ENCODE data around the gene KCNIP4. TPM values are rescaled to one million over a fixed set of nuclear protein-coding genes. Genes with fewer than 3 reads are reported as not detected.

The KCNIP4 gene
- total and polyA plus RNA-seq, 9 of the 15 experiments (the other 6 are each of a cell fraction or from before 2014, with no cell fraction given), result 0.25 to 0.41 TPM; not detected in 7

GRCh38 chr4:21664355-21664754, 284.2 kb downstream of the KCNIP4 start:
- BruUV-seq (replicated peaks), result no TSS peak

GRCh38 chr4:21656832-21657231, 291.7 kb downstream of the KCNIP4 start:
- Histone ChIP-seq H3K36me3 (ENCODE audit: control insufficient read depth, insufficient read depth, low read length) (no peaks in the 10 kb centered on the region), H3K79me2 (ENCODE audit: control insufficient read depth, insufficient read depth, low read length) (no peaks in the 10 kb centered on the region), H3K4me1 (replicated peaks in 1 of 2; ENCODE audit: control insufficient read depth in 2 of 2, insufficient read depth in 2 of 2, low read length in 2 of 2) (no peaks in the 10 kb centered on the region), H3K9ac (ENCODE audit: insufficient read depth in 1 of 2, low read depth in 2 of 2, low read length in 2 of 2) (no peak overlapping the region), H4K20me1 (replicated peaks; ENCODE audit: control insufficient read depth, insufficient read depth, low read length) (no peaks in the 10 kb centered on the region), H3K27me3 (ENCODE audit: control insufficient read depth in 2 of 2, insufficient read depth in 2 of 2, low read length in 2 of 2) (no peaks in the 10 kb centered on the region), H3K9me3 (replicated peaks; ENCODE audit: control insufficient read depth, insufficient read depth, low read depth, low read length) (no peaks in the 10 kb centered on the region), H3K27ac (ENCODE audit: extremely low read depth, low read depth, low read length) (no peak overlapping the region), H2AFZ (ENCODE audit: low read depth, low read length) (no peak overlapping the region), H3K4me2 (ENCODE audit: insufficient read depth, low read length) (no peak overlapping the region), H3K4me3 (no peak overlapping the region), H3K9me1 (ENCODE audit: control insufficient read depth, insufficient read depth, low read length) (no peaks in the 10 kb centered on the region)
- WGBS (ENCODE audit: insufficient coverage, low coverage, missing lambda C conversion rate), result 0% methylated on average over 2 of the region's 2 CpGs
- intact Hi-C loops (cut with micrococcal nuclease) (no loop called here), in situ Hi-C loops (cut with MboI) (no loop called here)
- ChIA-PET POLR2A (no interaction called here), CTCF (ENCODE audit: low intra/inter-chr PET ratio) (no interaction called here)
- no TSS peak for BruUV-seq (replicated peaks)
- FAIRE-seq, result no peak
- no peak for ATAC-seq
- no peak for DNase-seq (ENCODE audit: extremely low read depth in 1 of 4, low spot score in 3 of 4)
- TF ChIP-seq TAF1 (IDR thresholded peaks at IDR 0.05; ENCODE audit: control insufficient read depth, extremely low read depth, insufficient read depth, low read length, severe bottlenecking) (no peak), ZNF175 (CRISPR knock-in tag; IDR thresholded peaks at IDR 0.05; ENCODE audit: low read depth) (no peak), TAL1 (IDR thresholded peaks at IDR 0.05) (no peak), SMARCB1 (IDR thresholded peaks at IDR 0.05; ENCODE audit: insufficient read length, low read depth) (no peak), HEY1 (CRISPR knock-in tag; IDR thresholded peaks at IDR 0.05; ENCODE audit: borderline replicate concordance) (no peak), ZNF232 (CRISPR knock-in tag; IDR thresholded peaks at IDR 0.05) (no peak), ATF7 (IDR thresholded peaks at IDR 0.05) (no peak), ARID3B (CRISPR knock-in tag; IDR thresholded peaks at IDR 0.05; ENCODE audit: borderline replicate concordance) (no peak), ZNF134 (CRISPR knock-in tag; conservative IDR thresholded peaks at IDR 0.05) (no peak), CBFA2T2 (conservative IDR thresholded peaks at IDR 0.05) (no peak), CREB5 (CRISPR knock-in tag; IDR thresholded peaks at IDR 0.05) (no peak), KLF1 (tag; IDR thresholded peaks at IDR 0.05) (no peak)

More at GRCh38 chr4:21664355-21664754, 284.2 kb downstream of the KCNIP4 start:
- ChIA-PET POLR2A (no interaction called here), CTCF (ENCODE audit: low intra/inter-chr PET ratio) (no interaction called here)
- no peaks in the 10 kb centered on the region for H3K36me3 ChIP-seq (ENCODE audit: control insufficient read depth, insufficient read depth, low read length)
- 3% methylated on average over 2 of the region's 2 CpGs for WGBS (ENCODE audit: insufficient coverage, low coverage, missing lambda C conversion rate)
- no peaks in the 10 kb centered on the region for H3K79me2 ChIP-seq (ENCODE audit: control insufficient read depth, insufficient read depth, low read length)
- H3K27me3 ChIP-seq (ENCODE audit: control insufficient read depth in 2 of 2, insufficient read depth in 2 of 2, low read length in 2 of 2), result no peaks in the 10 kb centered on the region
- H2AFZ ChIP-seq (ENCODE audit: low read depth, low read length), result no peak overlapping the region
- FAIRE-seq (no peak), ATAC-seq (no peak), DNase-seq (ENCODE audit: extremely low read depth in 1 of 4, low spot score in 3 of 4) (no peak)
- no peaks in the 10 kb centered on the region for H3K9me3 ChIP-seq (replicated peaks; ENCODE audit: control insufficient read depth, insufficient read depth, low read depth, low read length)
- in situ Hi-C loops (cut with MboI), result no loop called here
- H3K4me3 ChIP-seq, result no peak overlapping the region
- H4K20me1 ChIP-seq (replicated peaks; ENCODE audit: control insufficient read depth, insufficient read depth, low read length), result no peaks in the 10 kb centered on the region
- no peak overlapping the region for H3K27ac ChIP-seq (ENCODE audit: extremely low read depth, low read depth, low read length)
- H3K9me1 ChIP-seq (ENCODE audit: control insufficient read depth, insufficient read depth, low read length), result no peaks in the 10 kb centered on the region
- no peak overlapping the region for H3K9ac ChIP-seq (ENCODE audit: insufficient read depth in 1 of 2, low read depth in 2 of 2, low read length in 2 of 2)
- H3K4me1 ChIP-seq (replicated peaks in 1 of 2; ENCODE audit: control insufficient read depth in 2 of 2, insufficient read depth in 2 of 2, low read length in 2 of 2), result no peaks in the 10 kb centered on the region
- intact Hi-C loops (cut with micrococcal nuclease), result no loop called here
- TF ChIP-seq ZNF696 (CRISPR knock-in tag; conservative IDR thresholded peaks at IDR 0.05), result no peak
- no peak for TF ChIP-seq CREB1 (IDR thresholded peaks at IDR 0.05)
- TF ChIP-seq CREB1 (CRISPR knock-in tag; IDR thresholded peaks at IDR 0.05), result no peak
- no peak for TF ChIP-seq EP300 (IDR thresholded peaks at IDR 0.05; ENCODE audit: low read length)
- no peak overlapping the region for H3K4me2 ChIP-seq (ENCODE audit: insufficient read depth, low read length)
